HUES48 (cell line): ENCODE data around the gene IRAK1.

ENCODE experiments used
- H3K27ac ChIP-seq: one replicate; pipeline ENCODE4 v1.7.0; 2013; ENCODE audit warnings: low read depth, low read length, inconsistent platforms
- H3K27me3 ChIP-seq: 2 replicates; pipeline ENCODE4 v1.6.1; 2013; ENCODE audit warnings: mild to moderate bottlenecking, low read length; ENCODE audit not compliant: control insufficient read depth, insufficient read depth
- H3K36me3 ChIP-seq: 2 replicates; pipeline ENCODE4 v1.6.1; 2013; ENCODE audit warnings: low read length; ENCODE audit not compliant: control insufficient read depth, insufficient read depth
- H3K4me1 ChIP-seq: 2 replicates; pipeline ENCODE4 v1.6.1; 2013; ENCODE audit warnings: mild to moderate bottlenecking, low read length; ENCODE audit not compliant: control insufficient read depth, insufficient read depth
- H3K4me3 ChIP-seq: 2 replicates; pipeline ENCODE4 v1.5.1; 2013; ENCODE audit warnings: mild to moderate bottlenecking, low read depth, low read length
- H3K9ac ChIP-seq: 2 replicates; pipeline ENCODE4 v1.6.1; 2013; ENCODE audit warnings: mild to moderate bottlenecking, low read depth, low read length, moderate library complexity
- H3K9me3 ChIP-seq: 2 replicates; pipeline ENCODE4 v1.6.1; 2013; ENCODE audit warnings: low read length; ENCODE audit not compliant: control insufficient read depth, insufficient read depth

IRAK1 gene

GRCh38 chrX:154051201-154051810 is 31.6 kb upstream of the IRAK1 start:
- Histone ChIP-seq H3K27me3 (no peaks in the 10 kb centered on the region), H3K9me3 (peaks cover 38% of the 10 kb centered on the region), H3K4me1 (no peaks in the 10 kb centered on the region), H3K36me3 (no peaks in the 10 kb centered on the region), H3K9ac (no peak overlapping the region), H3K4me3 (no peak overlapping the region), H3K27ac (no peak overlapping the region)

DNA sequence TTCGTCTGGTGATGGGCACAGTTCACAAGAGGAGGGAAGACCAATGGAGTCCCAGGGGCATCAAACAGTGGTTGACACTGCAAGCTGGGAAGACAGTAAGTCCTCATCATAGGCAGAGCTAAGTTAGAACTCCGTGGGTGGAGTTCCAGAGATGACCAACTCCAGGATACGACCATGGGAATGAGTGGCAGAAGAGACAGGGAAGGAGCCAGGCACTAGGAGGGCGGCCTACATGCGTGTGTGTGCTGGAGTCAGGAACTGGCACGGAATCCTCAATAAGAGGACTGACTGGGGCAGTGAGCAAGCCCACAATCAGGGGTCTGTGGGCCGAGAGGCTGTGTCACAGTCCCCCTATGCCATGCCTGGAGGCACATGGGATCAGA is 30.4 kb upstream of the IRAK1 start:
- H3K27ac ChIP-seq = no peak overlapping the region
- H3K9ac ChIP-seq = no peak overlapping the region
- H3K9me3 ChIP-seq = peaks cover 38% of the 10 kb centered on the region
- no peak overlapping the region for H3K4me3 ChIP-seq
- H3K4me1 ChIP-seq = no peaks in the 10 kb centered on the region
- H3K36me3 ChIP-seq = no peaks in the 10 kb centered on the region
- no peaks in the 10 kb centered on the region for H3K27me3 ChIP-seq

DNA sequence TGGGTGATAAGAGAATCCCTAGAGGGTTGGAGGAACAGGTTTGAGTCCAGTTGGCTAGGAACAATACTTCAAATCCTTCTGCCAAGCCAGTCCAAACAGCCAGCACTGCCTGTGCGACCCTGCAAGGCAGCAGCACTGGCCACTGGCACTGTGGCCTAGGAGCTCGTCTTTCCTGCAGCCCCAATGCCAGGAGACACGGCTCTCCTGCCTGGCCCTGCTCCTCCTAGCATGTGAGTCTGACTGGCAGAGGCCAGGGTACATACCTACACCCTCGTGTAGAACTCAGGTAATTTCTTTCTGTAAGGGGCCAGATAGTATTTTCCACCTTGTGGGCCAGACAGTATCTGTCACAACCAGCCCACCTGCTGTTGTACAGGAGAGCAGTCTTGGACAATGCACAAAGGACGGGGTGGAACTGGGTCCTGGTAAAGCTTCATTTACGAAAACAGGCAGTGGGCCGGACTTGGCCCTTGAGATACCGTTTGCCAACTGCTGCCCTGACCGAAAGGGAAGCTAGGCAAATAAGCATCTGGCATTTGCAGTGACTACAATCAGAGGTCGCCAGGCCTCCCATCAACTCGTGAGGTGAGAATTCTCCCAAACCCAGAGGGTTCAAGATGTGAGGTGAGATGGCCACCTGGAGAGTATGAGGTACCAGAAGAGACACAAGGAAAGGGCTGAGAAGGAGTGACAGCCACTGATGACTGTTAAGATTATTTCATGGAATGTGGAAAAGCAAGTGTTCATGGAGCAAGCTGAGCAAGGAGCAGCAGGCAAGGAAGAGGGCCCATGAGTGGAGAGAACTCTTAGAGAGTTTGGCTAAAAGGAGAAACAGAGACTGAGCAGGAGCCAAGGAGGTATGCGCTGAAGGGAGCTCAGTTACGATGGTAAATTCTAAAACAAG is 29.8 kb upstream of the IRAK1 start:
- no peak overlapping the region for H3K4me3 ChIP-seq
- no peaks in the 10 kb centered on the region for H3K27me3 ChIP-seq
- no peak overlapping the region for H3K27ac ChIP-seq
- H3K9me3 ChIP-seq = peaks cover 42% of the 10 kb centered on the region
- H3K4me1 ChIP-seq = no peaks in the 10 kb centered on the region
- no peak overlapping the region for H3K9ac ChIP-seq
- no peaks in the 10 kb centered on the region for H3K36me3 ChIP-seq

- no peak overlapping the region for H3K4me3 ChIP-seq
- H3K9ac ChIP-seq = no peak overlapping the region
- H3K36me3 ChIP-seq = no peaks in the 10 kb centered on the region
- H3K27me3 ChIP-seq = no peaks in the 10 kb centered on the region
- peaks cover 40% of the 10 kb centered on the region for H3K9me3 ChIP-seq
- H3K27ac ChIP-seq = no peak overlapping the region
- H3K4me1 ChIP-seq = no peaks in the 10 kb centered on the region
These were observed 28.7 kb upstream of the IRAK1 start for GRCh38 chrX:154048398-154048797.

- Histone ChIP-seq H3K4me3 (no peak overlapping the region), H3K36me3 (no peaks in the 10 kb centered on the region), H3K4me1 (no peaks in the 10 kb centered on the region), H3K27ac (no peak overlapping the region), H3K9ac (no peak overlapping the region), H3K27me3 (no peaks in the 10 kb centered on the region), H3K9me3 (peaks cover 34% of the 10 kb centered on the region)
These were observed 27.4 kb upstream of the IRAK1 start for GRCh38 chrX:154046940-154047610.

DNA sequence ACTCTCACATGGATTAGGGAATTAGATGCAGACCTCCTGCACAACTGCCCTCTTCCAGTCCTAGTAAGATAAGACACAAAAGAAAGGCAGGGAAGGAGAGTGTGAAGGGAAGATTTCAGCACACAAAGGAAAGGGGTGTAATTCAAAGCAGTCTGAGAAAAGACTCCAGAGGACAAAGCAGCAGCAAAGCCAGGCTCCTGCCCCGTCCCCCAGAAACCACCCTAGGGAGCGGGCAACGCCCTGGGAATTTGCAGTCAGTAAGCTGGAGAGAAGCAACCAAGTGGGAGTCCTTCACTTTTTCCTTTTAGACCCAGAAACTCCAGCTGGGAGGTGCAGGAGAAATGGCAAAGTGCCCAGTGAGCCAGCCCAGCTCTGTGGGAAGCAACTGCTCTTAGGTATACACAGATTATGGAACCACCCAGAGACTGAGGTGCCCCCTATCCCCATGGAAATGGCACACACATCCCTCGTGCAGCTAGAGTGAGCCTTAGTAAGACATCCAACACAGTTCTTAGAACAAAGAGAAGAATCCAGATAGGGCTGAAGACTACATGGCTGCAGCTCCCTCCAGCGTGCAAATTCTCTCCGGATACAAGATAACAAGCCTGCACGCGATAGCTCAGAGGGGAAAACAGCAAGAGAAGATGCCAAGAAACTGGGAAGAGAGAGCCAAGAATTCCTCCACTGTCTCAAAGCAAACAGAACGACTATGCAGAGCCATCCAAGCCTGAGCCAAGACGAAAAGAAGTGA is 26.5 kb upstream of the IRAK1 start:
- H3K27me3 ChIP-seq = no peaks in the 10 kb centered on the region
- peaks cover 6% of the 10 kb centered on the region; the same call in 1 of the 2 replicates for H3K4me1 ChIP-seq
- peak overlapping the region; percentile 70 for H3K27ac ChIP-seq
- peaks cover 35% of the 10 kb centered on the region for H3K9me3 ChIP-seq
- no peak overlapping the region for H3K4me3 ChIP-seq
- no peak overlapping the region for H3K9ac ChIP-seq
- no peaks in the 10 kb centered on the region for H3K36me3 ChIP-seq

DNA sequence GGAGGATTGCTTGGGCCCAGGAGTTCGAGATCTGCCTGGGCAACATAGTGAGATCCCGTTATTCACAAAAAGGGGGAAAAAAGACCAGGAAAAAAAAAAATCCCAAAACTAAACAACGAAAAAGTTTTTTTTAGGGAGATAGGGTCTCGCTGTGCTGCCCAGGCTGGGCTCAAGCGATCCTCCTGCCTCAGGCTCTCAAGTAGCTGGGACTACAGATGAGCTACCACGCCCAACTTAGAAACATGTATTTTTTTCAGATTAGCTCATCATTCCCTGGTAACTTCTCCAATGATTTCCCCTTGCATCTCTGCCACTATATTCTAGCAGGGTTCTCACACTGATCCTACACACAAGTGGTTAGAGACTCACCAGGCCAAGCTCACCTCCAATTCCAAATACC is 24.4 kb upstream of the IRAK1 start:
- H3K27me3 ChIP-seq = no peaks in the 10 kb centered on the region

GRCh38 chrX:154043003-154043763 is 23.5 kb upstream of the IRAK1 start:
- Histone ChIP-seq H3K27me3 (no peaks in the 10 kb centered on the region), H3K27ac (no peak overlapping the region)

More for the DNA sequence above, 24.4 kb upstream of the IRAK1 start:
- Histone ChIP-seq H3K9me3 (peaks cover 41% of the 10 kb centered on the region), H3K4me1 (peaks cover 7% of the 10 kb centered on the region; the same call in 1 of the 2 replicates), H3K36me3 (peaks cover 3% of the 10 kb centered on the region; the same call in 1 of the 2 replicates), H3K4me3 (no peak overlapping the region), H3K9ac (no peak overlapping the region), H3K27ac (no peak overlapping the region)

GRCh38 chrX:154040863-154041262 is 21.2 kb upstream of the IRAK1 start:
- no peak overlapping the region for H3K9ac ChIP-seq
- H3K4me1 ChIP-seq = peaks cover 8% of the 10 kb centered on the region; the same call in 1 of the 2 replicates
- H3K4me3 ChIP-seq = no peak overlapping the region
- no peaks in the 10 kb centered on the region for H3K27me3 ChIP-seq
- H3K27ac ChIP-seq = no peak overlapping the region
- H3K9me3 ChIP-seq = peaks cover 31% of the 10 kb centered on the region
- H3K36me3 ChIP-seq = peaks cover 3% of the 10 kb centered on the region; the same call in 1 of the 2 replicates

More at GRCh38 chrX:154043003-154043763, 23.5 kb upstream of the IRAK1 start:
- no peak overlapping the region for H3K9ac ChIP-seq
- H3K36me3 ChIP-seq = peaks cover 3% of the 10 kb centered on the region; the same call in 1 of the 2 replicates
- peaks cover 39% of the 10 kb centered on the region for H3K9me3 ChIP-seq
- H3K4me1 ChIP-seq = peaks cover 7% of the 10 kb centered on the region; the same call in 1 of the 2 replicates
- H3K4me3 ChIP-seq = no peak overlapping the region

GRCh38 chrX:154040307-154040756 is 20.6 kb upstream of the IRAK1 start:
- Histone ChIP-seq H3K9ac (no peak overlapping the region), H3K4me1 (peaks cover 9% of the 10 kb centered on the region; the same call in 1 of the 2 replicates), H3K36me3 (peaks cover 3% of the 10 kb centered on the region; the same call in 1 of the 2 replicates), H3K9me3 (peaks cover 31% of the 10 kb centered on the region), H3K4me3 (no peak overlapping the region), H3K27me3 (no peaks in the 10 kb centered on the region), H3K27ac (no peak overlapping the region)
